CD4-positive, alpha-beta T cell treated with Interferon gamma for 1 hour (primary cell): ENCODE data around the gene ZKSCAN8.
A peak's percentile ranks its signal among the peaks of the same experiment; 100 is the strongest.

ENCODE experiments used
- DNase-seq: peaks from one replicate; pipeline ENCODE4 v3.0.0-alpha.2; 2020

The ZKSCAN8 gene

DNA sequence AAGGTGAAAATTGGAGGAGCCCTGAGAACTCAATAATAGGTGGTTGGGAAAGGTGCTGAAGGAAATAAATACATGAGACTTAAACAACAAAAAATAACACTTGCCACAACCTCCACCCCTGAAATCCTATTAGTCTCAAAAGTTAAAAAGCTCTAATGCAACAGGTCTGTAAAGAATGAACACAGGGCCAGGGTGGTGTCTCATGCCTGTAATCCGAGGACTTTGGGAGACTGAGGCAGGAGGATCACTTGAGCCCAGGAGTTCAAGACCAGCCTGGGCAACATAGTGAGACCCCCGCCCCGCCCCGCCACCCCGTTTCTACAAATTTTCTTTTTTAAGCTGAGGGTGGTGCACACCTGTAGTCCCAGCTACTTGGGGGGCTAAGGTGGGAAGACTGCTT, 1.1 kb upstream of the ZKSCAN8 start:
- DNase-seq = no peak

DNA sequence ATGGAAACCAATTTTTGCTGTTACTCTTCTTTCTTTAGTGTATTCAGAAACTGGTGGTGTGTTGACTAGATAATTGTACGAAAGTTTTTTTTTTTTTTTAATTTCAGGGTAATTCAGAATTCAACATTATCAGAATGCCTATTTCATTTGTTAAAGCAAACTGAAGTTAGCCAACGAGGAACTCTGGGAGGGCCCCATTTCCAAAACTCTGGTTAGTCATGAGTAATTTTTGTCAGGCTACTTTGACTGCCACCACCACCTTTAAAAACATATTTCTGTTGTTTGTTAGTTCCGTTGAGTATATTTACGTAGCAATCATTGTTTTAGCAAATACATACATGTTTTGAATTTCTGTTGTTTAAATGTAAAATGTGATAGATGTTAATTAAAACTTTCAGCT, 763 bp downstream of the ZKSCAN8 start:
- DNase-seq = no peak

GRCh38 chr6:28145231-28145630, 3.5 kb downstream of the ZKSCAN8 start:
- no peak for DNase-seq

GRCh38 chr6:28152531-28152930, 10.8 kb downstream of the ZKSCAN8 start:
- DNase-seq = no peak

DNA sequence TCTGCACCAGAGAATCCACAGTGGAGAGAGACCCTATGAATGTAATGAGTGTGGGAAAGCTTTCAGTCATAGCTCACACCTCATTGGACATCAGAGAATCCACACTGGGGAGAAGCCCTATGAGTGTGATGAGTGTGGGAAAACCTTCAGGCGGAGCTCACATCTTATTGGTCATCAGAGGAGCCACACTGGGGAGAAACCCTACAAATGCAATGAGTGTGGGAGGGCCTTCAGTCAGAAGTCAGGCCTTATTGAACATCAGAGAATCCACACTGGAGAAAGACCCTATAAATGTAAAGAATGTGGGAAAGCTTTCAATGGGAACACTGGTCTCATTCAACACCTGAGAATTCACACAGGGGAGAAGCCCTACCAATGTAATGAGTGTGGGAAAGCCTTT, 11.9 kb downstream of the ZKSCAN8 start:
- DNase-seq = no peak

DNA sequence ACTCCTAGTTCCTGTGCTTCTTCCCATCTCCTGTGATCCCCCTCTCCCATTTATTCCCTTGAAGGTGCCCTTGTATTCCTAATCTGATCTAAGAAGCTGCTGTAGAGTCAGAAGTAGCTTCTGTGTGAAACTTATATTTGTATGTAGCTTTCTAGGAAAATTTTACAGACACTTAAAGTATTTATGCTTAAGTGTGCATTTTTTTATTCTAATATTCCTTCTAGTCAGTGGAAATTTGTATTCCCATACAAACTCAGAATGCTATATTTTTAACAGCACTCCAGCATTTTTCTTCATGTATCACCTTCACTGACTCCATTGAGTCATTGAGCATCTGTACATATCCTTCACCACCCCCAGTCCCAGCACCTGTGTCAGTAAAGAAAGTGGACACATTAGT, 12.7 kb downstream of the ZKSCAN8 start:
- no peak for DNase-seq

DNA sequence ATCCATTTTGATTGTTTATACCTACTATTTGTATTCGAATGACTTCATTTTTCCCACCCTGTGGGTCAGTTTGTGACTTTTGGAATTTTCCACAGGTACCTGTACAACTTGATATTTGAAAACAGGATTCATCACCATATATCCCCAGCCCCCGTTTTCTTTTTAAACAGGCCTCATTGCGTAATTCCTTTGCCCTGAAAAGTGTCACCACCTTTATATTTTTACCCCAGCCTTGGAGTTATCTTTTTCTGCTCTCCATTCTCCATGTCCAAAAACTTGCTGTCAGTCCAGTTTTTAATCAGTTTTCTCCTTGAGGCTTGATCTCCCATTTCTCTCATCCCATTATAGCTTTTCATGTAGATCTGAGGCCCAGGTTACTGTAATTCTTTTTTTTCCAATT, 16.6 kb downstream of the ZKSCAN8 start:
- no peak for DNase-seq

DNA sequence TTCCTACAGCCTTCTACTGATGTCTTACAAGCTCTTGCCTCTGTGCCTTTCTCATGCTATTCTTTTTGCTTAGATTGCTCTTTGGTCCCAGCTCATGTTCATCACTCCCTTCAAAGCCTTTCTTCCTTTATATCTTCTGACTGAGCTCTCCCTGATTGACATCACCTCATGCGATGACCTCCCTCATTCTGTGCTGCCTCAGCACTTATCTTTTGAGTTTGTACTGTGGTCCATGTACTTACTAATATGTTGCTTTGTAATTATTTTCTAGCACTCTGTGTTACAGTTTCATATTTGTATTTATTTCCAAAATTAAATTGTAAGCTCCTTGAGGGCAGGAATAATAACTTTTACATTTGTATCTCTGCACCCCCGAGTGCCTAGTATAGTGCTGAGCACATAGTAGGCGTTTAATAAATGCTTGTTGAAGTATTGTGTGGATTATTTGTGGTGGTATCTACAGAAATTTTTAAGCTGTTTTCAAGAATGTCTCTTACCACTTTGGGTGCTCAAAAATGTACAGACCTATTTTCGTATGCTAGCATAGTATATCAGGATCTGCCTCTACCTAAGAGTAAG, 17.4 kb downstream of the ZKSCAN8 start:
- no peak for DNase-seq

DNA sequence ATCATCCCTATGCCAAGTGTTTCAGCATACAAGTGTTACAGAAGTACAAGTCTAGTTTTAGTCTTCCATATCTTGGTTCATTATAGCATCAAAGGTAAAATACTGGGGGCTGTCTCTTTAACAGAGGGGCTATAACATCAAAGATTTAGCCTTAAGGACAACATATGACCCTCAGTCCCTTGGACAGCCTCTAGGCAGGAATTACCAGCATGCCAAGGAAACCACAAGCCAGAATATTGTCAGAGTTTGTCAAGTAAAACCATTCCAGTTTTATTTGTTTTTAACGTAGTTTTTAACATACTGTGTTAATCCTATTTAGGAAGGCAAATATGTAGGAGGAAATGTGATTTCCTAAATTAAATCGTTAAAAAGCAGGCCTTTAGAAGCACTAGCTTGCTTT, 18.6 kb downstream of the ZKSCAN8 start:
- DNase-seq = no peak

GRCh38 chr6:28161410-28162079, 19.9 kb downstream of the ZKSCAN8 start:
- peak; percentile 83 for DNase-seq

GRCh38 chr6:28165563-28165962, 23.9 kb downstream of the ZKSCAN8 start:
- DNase-seq = no peak

DNA sequence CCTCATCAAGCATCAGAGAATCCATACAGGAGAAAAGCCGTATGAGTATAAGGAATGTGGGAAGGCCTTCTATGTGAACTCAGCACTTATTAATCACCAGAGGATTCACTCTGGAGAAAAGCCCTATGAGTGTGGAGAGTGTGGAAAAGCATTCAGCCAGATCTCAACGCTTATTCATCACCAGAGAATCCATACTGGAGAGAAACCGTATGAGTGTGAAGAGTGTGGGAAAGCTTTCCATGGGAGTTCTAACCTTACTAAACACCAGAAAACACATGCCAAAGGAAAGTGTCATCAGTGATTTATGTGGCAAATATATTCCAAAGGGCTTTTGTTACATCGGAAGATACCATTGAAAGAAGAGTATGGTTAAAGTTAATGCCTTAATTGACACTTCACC, 25.4 kb downstream of the ZKSCAN8 start:
- no peak for DNase-seq

- DNase-seq = no peak
These were observed 26.2 kb downstream of the ZKSCAN8 start for GRCh38 chr6:28167926-28168325.

GRCh38 chr6:28171271-28171670, 29.6 kb downstream of the ZKSCAN8 start:
- no peak for DNase-seq

DNA sequence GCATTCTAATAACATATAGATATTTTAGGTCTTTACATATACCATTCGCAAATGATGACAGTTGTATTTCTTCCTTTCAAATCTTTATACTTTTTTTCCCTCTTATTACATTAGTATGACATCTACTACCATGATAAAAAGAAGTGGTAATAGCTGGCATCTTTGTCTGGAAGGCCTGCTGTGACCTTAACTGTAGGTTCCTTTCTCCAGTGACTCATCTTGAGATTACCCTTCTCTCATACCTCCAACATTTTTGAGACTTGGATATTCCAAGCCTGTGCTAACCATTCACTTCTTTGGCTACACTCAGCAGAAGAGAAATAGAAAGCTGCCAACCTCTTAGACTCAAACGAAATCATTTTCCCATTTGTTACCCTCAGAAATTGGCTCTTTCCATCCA, 30.3 kb downstream of the ZKSCAN8 start:
- no peak for DNase-seq

GRCh38 chr6:28176373-28176772, 34.7 kb downstream of the ZKSCAN8 start:
- DNase-seq = no peak

GRCh38 chr6:28182255-28182654, 40.6 kb downstream of the ZKSCAN8 start:
- DNase-seq = no peak

DNA sequence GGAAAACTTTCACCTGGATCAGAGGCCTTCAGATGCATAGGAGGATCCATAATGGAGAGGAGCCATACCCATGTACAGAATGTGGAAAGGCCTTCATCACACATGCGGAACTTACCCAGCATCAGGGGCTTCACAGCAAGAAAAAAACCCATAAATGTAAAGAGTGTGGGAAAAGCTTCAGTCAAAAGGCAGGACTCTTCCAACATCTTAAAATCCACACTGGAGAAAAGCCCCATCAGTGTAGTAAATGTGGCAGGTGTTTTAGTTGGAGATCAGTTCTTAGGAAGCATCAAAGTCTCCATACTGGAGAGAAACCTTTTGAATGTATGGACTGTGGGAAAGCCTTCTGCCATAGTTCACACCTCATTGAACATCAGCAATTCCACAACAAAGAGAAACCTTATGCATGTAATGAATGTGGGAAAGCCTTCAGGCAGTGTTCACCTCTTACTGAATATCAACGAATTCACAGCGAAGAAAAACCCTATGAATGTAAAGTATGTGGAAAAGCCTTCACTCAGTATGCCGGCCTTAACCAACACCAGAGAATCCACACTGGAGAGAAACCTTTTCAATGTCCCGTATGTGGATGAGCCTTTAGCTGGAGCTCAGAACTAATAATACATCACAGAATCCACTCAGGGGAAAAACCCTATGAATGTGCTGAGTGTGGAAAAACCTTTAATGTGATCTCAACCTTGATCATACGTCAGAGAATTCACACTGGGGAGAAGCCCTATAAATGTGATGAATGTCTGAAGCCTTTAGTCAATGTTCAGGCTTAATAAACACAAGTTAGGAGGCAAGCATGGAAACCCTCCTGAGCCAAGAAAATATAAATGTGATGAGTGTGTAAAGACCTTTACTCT, 46.7 kb downstream of the ZKSCAN8 start:
- no peak for DNase-seq

GRCh38 chr6:28200020-28200419, 58.3 kb downstream of the ZKSCAN8 start:
- DNase-seq = no peak

DNA sequence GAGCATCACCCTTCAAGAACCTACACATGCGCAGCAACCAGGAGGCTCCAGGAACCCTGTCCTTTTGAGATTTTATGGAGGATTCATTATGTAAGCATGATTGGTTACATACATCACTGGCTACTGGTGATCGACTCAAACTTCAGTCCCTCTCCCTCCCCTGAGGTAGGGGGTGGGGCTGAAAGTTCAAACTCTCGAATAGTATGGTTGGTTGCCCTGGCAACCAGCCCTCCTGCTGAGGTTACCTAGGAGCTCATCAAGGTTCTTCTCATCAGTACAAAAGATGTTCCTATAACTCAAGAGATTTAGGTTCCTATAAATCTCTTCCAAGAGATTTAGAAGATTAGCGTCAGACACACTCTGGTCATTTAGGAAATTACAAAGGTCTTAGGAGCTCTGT, 61.5 kb downstream of the ZKSCAN8 start:
- DNase-seq = no peak

DNA sequence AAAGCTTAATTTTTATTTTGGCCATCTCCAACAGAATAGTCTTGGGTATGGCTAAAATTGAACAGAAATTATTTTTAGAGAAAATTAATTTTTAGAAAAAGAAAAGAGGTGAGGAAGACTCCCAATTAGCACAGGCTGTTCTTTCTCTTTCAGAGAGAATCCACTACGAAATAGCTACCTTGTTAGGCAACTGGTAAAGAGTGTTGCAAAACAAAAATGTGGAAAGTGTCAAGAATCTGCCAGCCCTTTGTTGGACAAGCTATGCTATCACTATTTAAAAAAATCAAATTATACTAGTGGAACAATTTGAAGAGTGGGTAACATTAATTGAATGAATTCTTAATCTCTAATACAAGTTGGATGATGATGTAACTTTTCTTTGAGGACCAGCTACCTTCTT, 64.2 kb downstream of the ZKSCAN8 start:
- no peak for DNase-seq

DNA sequence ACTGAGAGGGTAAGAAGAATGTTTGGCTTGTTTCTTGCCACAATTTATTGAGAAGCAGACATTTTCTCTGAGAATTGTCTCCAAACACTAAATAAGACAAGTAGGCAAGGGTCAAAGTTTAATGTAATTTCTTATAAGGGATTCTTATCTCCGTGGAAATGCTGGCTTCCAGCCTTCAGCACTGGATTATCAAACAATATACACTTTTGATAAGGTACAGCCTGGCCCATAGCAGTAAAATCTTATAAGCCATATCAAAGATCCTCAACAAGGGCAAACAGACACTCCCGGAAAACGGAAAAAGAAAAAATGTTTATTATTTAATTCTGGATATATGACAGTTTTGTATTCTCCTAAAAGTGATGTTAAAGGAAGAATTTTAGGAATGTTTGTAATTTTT, 64.8 kb downstream of the ZKSCAN8 start:
- DNase-seq = no peak

DNA sequence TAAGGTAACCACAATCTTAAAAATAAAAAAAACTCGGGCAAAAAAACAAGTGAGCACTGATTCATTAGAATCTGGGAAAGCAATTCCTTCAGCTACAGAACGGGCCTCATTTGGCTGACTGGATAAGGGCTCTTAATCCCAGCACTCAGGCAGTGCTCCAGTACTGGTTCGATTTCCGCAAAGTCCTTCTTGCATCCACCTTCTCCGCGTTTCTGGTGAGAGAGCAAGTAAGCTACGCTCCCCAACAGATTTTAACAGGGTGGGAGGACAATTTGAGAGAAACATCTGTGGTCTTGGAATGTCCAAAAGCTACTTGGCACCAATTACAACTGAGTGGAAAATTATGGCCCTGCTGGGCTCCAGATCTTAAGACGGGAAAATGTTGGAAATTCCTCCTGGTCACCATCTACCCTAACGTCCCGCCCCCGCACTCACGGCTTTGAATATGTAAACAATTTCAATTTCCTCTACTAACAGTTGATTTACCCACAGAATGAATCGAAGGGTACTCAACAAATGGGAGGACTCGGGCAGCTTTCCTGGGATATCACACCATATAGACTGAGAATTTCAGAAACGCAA, 65.3 kb downstream of the ZKSCAN8 start:
- no peak for DNase-seq
